HCT116 (cell line): ENCODE measurements around the gene MRPS27. TPM values are rescaled to one million over a fixed set of nuclear protein-coding genes. Genes with fewer than 3 reads are reported as not detected.

Source experiments
- ATAC-seq: fragments of 200-7000 bp; cut with Tn5 transposase; 2 replicates; pipeline ENCODE4 v1.9.1; 2020; ENCODE audit warnings: mild to moderate bottlenecking, moderate library complexity
- BruUV-seq: library from RNA; stranded (reverse); fragments of 400-500 nt; replicated peaks from 2 replicates; lab custom pipeline; 2021; lab: Mats Ljungman, UMichigan
- CTCF ChIA-PET: fragments of 300-600 bp; sonication (Branson Sonifier 250); formaldehyde crosslinking; loops from one replicate; lab custom pipeline; 2021; ENCODE audit warnings: antibody characterized with exemption; lab: Charles Lee
- POLR2A ChIA-PET: fragments of 300-600, 350-600 bp; sonication (Branson Sonifier 250); formaldehyde crosslinking; loops from one replicate; lab custom pipeline; 2021; ENCODE audit warnings: antibody characterized with exemption; lab: Charles Lee
- RAD21 ChIA-PET, 2 experiments: fragments of 300-600 bp; sonication (Branson Sonifier 250); formaldehyde crosslinking; loops; one replicate each; lab custom pipeline; 2023; ENCODE audit warnings: low total read pairs in 2 of 2; ENCODE audit not compliant: uncharacterized antibody in 2 of 2, unreplicated experiment in 2 of 2, low non-redundant PET in 1 of 2; lab: Charles Lee
- DNase-seq: peaks from one replicate; pipeline ENCODE4 v3.0.0-alpha.2; 2010; ENCODE audit warnings: low read depth, low spot score
- H2AFZ ChIP-seq: fragments of 200-600 bp; shearing (Covaris generic), sonication (generic); 2 replicates; pipeline ENCODE4 v1.6.1; 2017; ENCODE audit warnings: low read depth, mixed run types, mixed read lengths, antibody characterized with exemption, low read length; ENCODE audit not compliant: poor library complexity, severe bottlenecking
- H3K27ac ChIP-seq: 2 replicates; pipeline ENCODE4 v1.5.1; 2012; ENCODE audit warnings: low read depth, low read length
- H3K27me3 ChIP-seq: fragments of 200-600 bp; sonication (generic); 2 replicates; pipeline ENCODE4 v1.6.1; 2016; ENCODE audit warnings: mixed run types, low read length, mixed read lengths; ENCODE audit not compliant: insufficient read depth
- H3K36me3 ChIP-seq, 2 experiments: fragments of 200-500 bp in 1 of 2; fragments of 200-600 bp in 1 of 2; sonication (Bioruptor generic) in 1 of 2; sonication (generic) in 1 of 2; 2 replicates each; pipeline versions ENCODE4 v1.5.1 to v1.6.1; 2014 to 2016; ENCODE audit warnings: low read length in 2 of 2, inconsistent platforms in 1 of 2, mixed read lengths in 1 of 2, mixed run types in 1 of 2; ENCODE audit not compliant: insufficient read depth in 2 of 2, control insufficient read depth in 1 of 2
- H3K4me1 ChIP-seq, 2 experiments: fragments of 200-600 bp in 1 of 2; sonication (generic) in 1 of 2; 2 replicates each; pipeline versions ENCODE4 v1.5.1 to v1.6.1; 2012 to 2017; ENCODE audit warnings: low read length in 2 of 2, inconsistent platforms in 1 of 2, mild to moderate bottlenecking in 1 of 2, mixed read lengths in 1 of 2, mixed run types in 1 of 2, moderate library complexity in 1 of 2; ENCODE audit not compliant: insufficient read depth in 2 of 2, control insufficient read depth in 1 of 2
- H3K4me2 ChIP-seq: fragments of 200-600 bp; sonication (generic); 2 replicates; pipeline ENCODE4 v1.6.1; 2017; ENCODE audit warnings: mixed run types, low read length, mixed read lengths
- H3K4me3 ChIP-seq, 2 experiments: fragments of 200-600 bp in 1 of 2; sonication (generic) in 1 of 2; replicated peaks in 1 of 2; 2 replicates each; pipeline ENCODE4 v1.5.1; 2011 to 2016; ENCODE audit warnings: low read length in 2 of 2, control low read depth in 1 of 2, low read depth in 1 of 2, mild to moderate bottlenecking in 1 of 2, mixed read lengths in 1 of 2, mixed run types in 1 of 2
- H3K79me2 ChIP-seq: fragments of 200-600 bp; sonication (generic); 2 replicates; pipeline ENCODE4 v1.6.1; 2017; ENCODE audit warnings: mild to moderate bottlenecking, mixed run types, low read length, moderate library complexity, mixed read lengths; ENCODE audit not compliant: insufficient read depth
- H3K9ac ChIP-seq: fragments of 200-600 bp; sonication (generic); 2 replicates; pipeline ENCODE4 v1.6.1; 2016; ENCODE audit warnings: low read length, mixed read lengths
- H3K9me2 ChIP-seq: fragments of 200-600 bp; sonication (generic), shearing (Covaris generic); 2 replicates; pipeline ENCODE4 v1.6.1; 2017; ENCODE audit warnings: mixed run types, mild to moderate bottlenecking, moderate library complexity; ENCODE audit not compliant: insufficient read depth
- H3K9me3 ChIP-seq, 2 experiments: fragments of 200-500 bp in 1 of 2; fragments of 200-600 bp in 1 of 2; sonication (Bioruptor generic) in 1 of 2; sonication (generic) in 1 of 2; 2 replicates each; pipeline ENCODE4 v1.6.1; 2014 to 2017; ENCODE audit warnings: low read length in 2 of 2, mixed read lengths in 2 of 2, inconsistent platforms in 1 of 2, low read depth in 1 of 2, mild to moderate bottlenecking in 1 of 2, mixed run types in 1 of 2, moderate library complexity in 1 of 2; ENCODE audit not compliant: control insufficient read depth in 1 of 2, insufficient read depth in 1 of 2
- H4K20me1 ChIP-seq: fragments of 200-600 bp; sonication (generic), shearing (Covaris generic); 2 replicates; pipeline ENCODE4 v1.6.1; 2017; ENCODE audit warnings: mixed run types, mild to moderate bottlenecking, moderate library complexity; ENCODE audit not compliant: insufficient read depth
- CEBPB ChIP-seq: IDR thresholded peaks from 2 replicates; pipeline ENCODE4 v1.6.1; 2012; ENCODE audit warnings: low read depth
- CTCF ChIP-seq, 3 experiments: fragments of 200-600 bp in 1 of 3; sonication (generic) in 1 of 3; IDR thresholded peaks in 2 of 3; conservative IDR thresholded peaks in 1 of 3; 2 replicates each; pipeline ENCODE4 v1.5.1; 2012 to 2017; ENCODE audit warnings: low read depth in 2 of 3, low read length in 2 of 3, antibody characterized with exemption in 1 of 3, borderline replicate concordance in 1 of 3, control low read depth in 1 of 3, mild to moderate bottlenecking in 1 of 3, mixed read lengths in 1 of 3, mixed run types in 1 of 3, moderate library complexity in 1 of 3; ENCODE audit not compliant: insufficient read depth in 1 of 3
- ELF1 ChIP-seq: IDR thresholded peaks from 2 replicates; pipeline ENCODE4 v1.6.1; 2012; ENCODE audit warnings: low read depth, borderline replicate concordance
- EZH2 ChIP-seq: fragments of 200-600 bp; sonication (generic); IDR thresholded peaks from 2 replicates; pipeline ENCODE4 v1.6.1; 2017; ENCODE audit warnings: antibody characterized with exemption, mixed run types
- POLR2A ChIP-seq: IDR thresholded peaks from 2 replicates; pipeline ENCODE4 v1.7.0; 2011; ENCODE audit warnings: borderline replicate concordance; ENCODE audit not compliant: insufficient read depth, insufficient read length; ENCODE audit errors: extremely low read depth
- SIN3A ChIP-seq: IDR thresholded peaks from 2 replicates; pipeline ENCODE4 v1.6.1; 2012; ENCODE audit warnings: low read depth
- SP1 ChIP-seq: IDR thresholded peaks from 2 replicates; pipeline ENCODE4 v1.6.1; 2012; ENCODE audit warnings: low read depth
- ZBTB33 ChIP-seq: IDR thresholded peaks from 2 replicates; pipeline ENCODE4 v1.6.1; 2011; ENCODE audit warnings: mild to moderate bottlenecking, low read length, moderate library complexity; ENCODE audit not compliant: insufficient replicate concordance; ENCODE audit errors: extremely low read depth
- ZFX ChIP-seq: fragments of 450-650 bp; IDR thresholded peaks from 2 replicates; pipeline ENCODE4 v1.6.1; 2017
- ZNF274 ChIP-seq: fragments of 200-500 bp; sonication (Bioruptor generic); IDR thresholded peaks from 2 replicates; pipeline ENCODE4 v1.6.1; 2014; ENCODE audit warnings: mild to moderate bottlenecking, low read depth, low read length, inconsistent platforms
- intact Hi-C: fragments of 100-400 bp; cut with micrococcal nuclease; formaldehyde crosslinking; loops from 2 replicates; pipeline ENCODE4 v1.10.0; 2022
- total RNA-seq: library from RNA; stranded (reverse); gene quantifications from one replicate; pipeline ENCODE4 v1.2.1, GENCODE V29; 2021; ENCODE audit not compliant: unreplicated experiment
- TF ChIP-seq, protein P1 (sequence below): IDR thresholded peaks from 2 replicates; pipeline ENCODE4 v1.6.1; 2012; ENCODE audit warnings: low read depth
- TF ChIP-seq, protein P2 (sequence below): IDR thresholded peaks from 2 replicates; pipeline ENCODE4 v1.6.1; 2012

MRPS27 gene
- total RNA-seq, 1 experiment from 2014 or later, result 113 TPM

GRCh38 chr5:72170101-72170500 is 149.9 kb downstream of the MRPS27 start:
- H3K4me3 ChIP-seq, result no peak overlapping the region
- intact Hi-C loops, result no loop called here
- RAD21 ChIA-PET, result no interaction called here
- H3K79me2 ChIP-seq, result no peaks in the 10 kb centered on the region
- DNase-seq, result no peak
- no peaks in the 10 kb centered on the region for H3K9me2 ChIP-seq
- TF ChIP-seq CEBPB (no peak), SP1 (no peak), POLR2A (no peak), ZNF274 (no peak), CTCF (IDR thresholded peaks at IDR 0.05 in 2 of 3, conservative IDR thresholded peaks at IDR 0.05 in 1 of 3; ENCODE audit: borderline replicate concordance in 1 of 3, insufficient read depth in 1 of 3, low read depth in 2 of 3, low read length in 2 of 3) (no peak), ZBTB33 (no peak), ELF1 (no peak), EZH2 (no peak), SIN3A (no peak), ZFX (no peak)
- TF ChIP-seq, protein P1, sequence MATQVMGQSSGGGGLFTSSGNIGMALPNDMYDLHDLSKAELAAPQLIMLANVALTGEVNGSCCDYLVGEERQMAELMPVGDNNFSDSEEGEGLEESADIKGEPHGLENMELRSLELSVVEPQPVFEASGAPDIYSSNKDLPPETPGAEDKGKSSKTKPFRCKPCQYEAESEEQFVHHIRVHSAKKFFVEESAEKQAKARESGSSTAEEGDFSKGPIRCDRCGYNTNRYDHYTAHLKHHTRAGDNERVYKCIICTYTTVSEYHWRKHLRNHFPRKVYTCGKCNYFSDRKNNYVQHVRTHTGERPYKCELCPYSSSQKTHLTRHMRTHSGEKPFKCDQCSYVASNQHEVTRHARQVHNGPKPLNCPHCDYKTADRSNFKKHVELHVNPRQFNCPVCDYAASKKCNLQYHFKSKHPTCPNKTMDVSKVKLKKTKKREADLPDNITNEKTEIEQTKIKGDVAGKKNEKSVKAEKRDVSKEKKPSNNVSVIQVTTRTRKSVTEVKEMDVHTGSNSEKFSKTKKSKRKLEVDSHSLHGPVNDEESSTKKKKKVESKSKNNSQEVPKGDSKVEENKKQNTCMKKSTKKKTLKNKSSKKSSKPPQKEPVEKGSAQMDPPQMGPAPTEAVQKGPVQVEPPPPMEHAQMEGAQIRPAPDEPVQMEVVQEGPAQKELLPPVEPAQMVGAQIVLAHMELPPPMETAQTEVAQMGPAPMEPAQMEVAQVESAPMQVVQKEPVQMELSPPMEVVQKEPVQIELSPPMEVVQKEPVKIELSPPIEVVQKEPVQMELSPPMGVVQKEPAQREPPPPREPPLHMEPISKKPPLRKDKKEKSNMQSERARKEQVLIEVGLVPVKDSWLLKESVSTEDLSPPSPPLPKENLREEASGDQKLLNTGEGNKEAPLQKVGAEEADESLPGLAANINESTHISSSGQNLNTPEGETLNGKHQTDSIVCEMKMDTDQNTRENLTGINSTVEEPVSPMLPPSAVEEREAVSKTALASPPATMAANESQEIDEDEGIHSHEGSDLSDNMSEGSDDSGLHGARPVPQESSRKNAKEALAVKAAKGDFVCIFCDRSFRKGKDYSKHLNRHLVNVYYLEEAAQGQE, result no peak
- TF ChIP-seq, protein P2, sequence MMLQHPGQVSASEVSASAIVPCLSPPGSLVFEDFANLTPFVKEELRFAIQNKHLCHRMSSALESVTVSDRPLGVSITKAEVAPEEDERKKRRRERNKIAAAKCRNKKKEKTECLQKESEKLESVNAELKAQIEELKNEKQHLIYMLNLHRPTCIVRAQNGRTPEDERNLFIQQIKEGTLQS, result no peak
- TF ChIP-seq, all 23 proteins: peak for 0
- H3K27ac ChIP-seq, result no peak overlapping the region
- no peaks in the 10 kb centered on the region for H3K27me3 ChIP-seq
- ATAC-seq, result no peak
- H3K9ac ChIP-seq, result no peak overlapping the region
- no peak overlapping the region for H3K4me2 ChIP-seq
- CTCF ChIA-PET, result interaction anchor here (1.2 kb wide), 1 partner anchor 386 kb away, joined by 3 read pairs; no protein-coding TSS in a partner anchor
- H3K9me3 ChIP-seq, result no peaks in the 10 kb centered on the region
- H3K4me1 ChIP-seq, result no peaks in the 10 kb centered on the region
- H3K36me3 ChIP-seq, result no peaks in the 10 kb centered on the region
- POLR2A ChIA-PET, result no interaction called here
- no peak overlapping the region for H2AFZ ChIP-seq
- H4K20me1 ChIP-seq, result no peaks in the 10 kb centered on the region
- no TSS peak for BruUV-seq
